LNCaP clone FGC (cell line): ENCODE measurements around the gene SHC4.

Source experiments
- DNase-seq: peaks from one replicate; pipeline ENCODE4 v3.0.0-alpha.2; 2011; ENCODE audit warnings: low read depth
- H3K4me3 ChIP-seq: 2 replicates; pipeline ENCODE4 v1.5.1; 2011; ENCODE audit warnings: mild to moderate bottlenecking, low read depth, low read length, control low read depth
- TF ChIP-seq, protein P1 (sequence below): IDR thresholded peaks from 2 replicates; pipeline ENCODE4 v1.5.1; 2012; ENCODE audit warnings: mild to moderate bottlenecking; ENCODE audit not compliant: control insufficient read depth, insufficient read depth; ENCODE audit errors: extremely low read depth

The SHC4 gene

DNA sequence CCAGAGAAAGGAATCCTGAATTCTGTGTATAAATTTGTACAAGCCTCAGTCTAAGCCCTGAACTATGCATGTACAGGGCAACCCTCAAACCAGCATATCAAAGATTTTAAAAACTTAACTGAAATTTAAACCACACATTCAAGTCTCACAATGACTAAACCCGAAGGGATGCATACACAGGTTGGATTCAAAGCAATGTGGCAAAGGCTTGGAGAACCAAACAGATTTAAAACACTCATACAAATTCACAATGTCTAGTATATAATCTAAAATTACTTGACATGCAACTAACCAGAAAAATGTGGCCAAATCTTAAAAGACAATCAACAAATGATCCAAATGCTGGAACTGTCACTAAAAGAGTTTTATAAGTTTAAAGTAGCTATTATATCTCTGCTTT is 189.2 kb downstream of the SHC4 start:
- no peak overlapping the region for H3K4me3 ChIP-seq
- DNase-seq: no peak
- TF ChIP-seq, protein P1, sequence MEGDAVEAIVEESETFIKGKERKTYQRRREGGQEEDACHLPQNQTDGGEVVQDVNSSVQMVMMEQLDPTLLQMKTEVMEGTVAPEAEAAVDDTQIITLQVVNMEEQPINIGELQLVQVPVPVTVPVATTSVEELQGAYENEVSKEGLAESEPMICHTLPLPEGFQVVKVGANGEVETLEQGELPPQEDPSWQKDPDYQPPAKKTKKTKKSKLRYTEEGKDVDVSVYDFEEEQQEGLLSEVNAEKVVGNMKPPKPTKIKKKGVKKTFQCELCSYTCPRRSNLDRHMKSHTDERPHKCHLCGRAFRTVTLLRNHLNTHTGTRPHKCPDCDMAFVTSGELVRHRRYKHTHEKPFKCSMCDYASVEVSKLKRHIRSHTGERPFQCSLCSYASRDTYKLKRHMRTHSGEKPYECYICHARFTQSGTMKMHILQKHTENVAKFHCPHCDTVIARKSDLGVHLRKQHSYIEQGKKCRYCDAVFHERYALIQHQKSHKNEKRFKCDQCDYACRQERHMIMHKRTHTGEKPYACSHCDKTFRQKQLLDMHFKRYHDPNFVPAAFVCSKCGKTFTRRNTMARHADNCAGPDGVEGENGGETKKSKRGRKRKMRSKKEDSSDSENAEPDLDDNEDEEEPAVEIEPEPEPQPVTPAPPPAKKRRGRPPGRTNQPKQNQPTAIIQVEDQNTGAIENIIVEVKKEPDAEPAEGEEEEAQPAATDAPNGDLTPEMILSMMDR: no peak
